Measurements from ENCODE around the gene MAD2L1BP.
"Not testable (repeated sequence)": the region's sequence is repeated elsewhere in the genome, so short reads cannot be mapped to it uniquely, and the experiment has no call there.

GRCh38 chr6:43662948-43663347 is 27.3 kb downstream of the MAD2L1BP start:
- not testable (repeated sequence) for TF ChIP-seq CTCF (conservative IDR thresholded peaks at IDR 0.05; ENCODE audit: low read depth, low read length); POLR2A (IDR thresholded peaks at IDR 0.05; ENCODE audit: low read depth, low read length); CEBPB (IDR thresholded peaks at IDR 0.05; ENCODE audit: low read depth, low read length); BHLHE40 (IDR thresholded peaks at IDR 0.05; ENCODE audit: low read depth, low read length); FOS (IDR thresholded peaks at IDR 0.05; ENCODE audit: low read depth, low read length); RAD21 (IDR thresholded peaks at IDR 0.05; ENCODE audit: low read length); MAFK (IDR thresholded peaks at IDR 0.05; ENCODE audit: low read depth, low read length); RFX5 (IDR thresholded peaks at IDR 0.05; ENCODE audit: low read depth, low read length); SMC3 (IDR thresholded peaks at IDR 0.05; ENCODE audit: low read depth, low read length); RCOR1 (IDR thresholded peaks at IDR 0.05; ENCODE audit: insufficient replicate concordance, low read length); USF2 (IDR thresholded peaks at IDR 0.05; ENCODE audit: low read depth, low read length); ELK1 (IDR thresholded peaks at IDR 0.05; ENCODE audit: borderline replicate concordance, low read depth, low read length)

Data from IMR-90 (cell line).